ENCODE data around the gene GDNF. TPM values are rescaled to one million over a fixed set of nuclear protein-coding genes. Genes with fewer than 3 reads are reported as not detected.
"Not testable (repeated sequence)": the region's sequence is repeated elsewhere in the genome, so short reads cannot be mapped to it uniquely, and the experiment has no call there.

Gene GDNF
- total RNA-seq, 1 experiment from 2014 or later: not detected

GRCh38 chr5:37869216-37869615 lies 29.4 kb upstream of the GDNF start:
- ChIA-PET CTCF (no interaction called here), POLR2A (no interaction called here)
- Histone ChIP-seq H3K4me3 (ENCODE audit: low read depth in 2 of 2, low read length in 2 of 2) (no peak overlapping the region), H3K4me1 (ENCODE audit: control insufficient read depth, insufficient read depth, low read length) (no peaks in the 10 kb centered on the region), H3K27me3 (ENCODE audit: control insufficient read depth, insufficient read depth, low read length) (peaks cover 6% of the 10 kb centered on the region; the same call in 1 of the 2 replicates), H3K27ac (ENCODE audit: low read length) (no peak overlapping the region), H3K36me3 (ENCODE audit: control insufficient read depth, insufficient read depth, low read length) (no peaks in the 10 kb centered on the region), H3K9me3 (ENCODE audit: control insufficient read depth, insufficient read depth, low read depth, low read length) (no peaks in the 10 kb centered on the region)
- DNase-seq (ENCODE audit: low read depth, low spot score) (no peak), ATAC-seq (no peak)
- TF ChIP-seq REST (IDR thresholded peaks at IDR 0.05; ENCODE audit: insufficient read depth in 1 of 2, low read depth in 2 of 2, low read length in 1 of 2) (no peak), POLR2AphosphoS5 (IDR thresholded peaks at IDR 0.05; ENCODE audit: low read depth, low read length) (no peak), SIN3A (IDR thresholded peaks at IDR 0.05; ENCODE audit: borderline replicate concordance, insufficient read depth, low read depth, low read length) (no peak), TCF7L2 (IDR thresholded peaks at IDR 0.05; ENCODE audit: low read depth, low read length) (no peak), CTCF (IDR thresholded peaks at IDR 0.05) (no peak)
- in situ Hi-C loops (cut with HindIII; ENCODE audit: low pct_unique_long_range_greater_than_20kb, low sequenced_read_pairs): no loop called here
- BruUV-seq (replicated peaks): no TSS peak
- intact Hi-C loops (cut with micrococcal nuclease; ENCODE audit: unreplicated experiment): no loop called here

DNA sequence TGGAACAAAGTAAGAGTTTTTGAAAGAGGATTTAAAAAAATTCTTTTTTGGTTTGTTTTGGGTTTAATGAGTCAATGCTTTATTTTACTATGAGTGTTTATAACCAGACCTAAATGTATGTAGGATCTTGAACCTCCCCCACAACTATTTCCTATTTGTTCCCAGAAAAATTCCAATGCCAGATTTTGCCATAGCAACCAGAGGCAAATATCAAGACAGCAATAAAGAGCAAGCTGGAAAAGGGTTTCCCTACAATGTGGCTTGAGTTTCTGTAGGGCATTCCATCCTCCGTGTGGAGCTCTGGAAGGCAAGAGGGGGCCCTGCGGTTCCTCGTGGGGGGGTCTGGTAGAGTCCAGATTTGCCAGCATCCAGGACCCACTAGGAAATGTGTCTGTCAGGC lies 27.8 kb upstream of the GDNF start:
- in situ Hi-C loops (cut with HindIII; ENCODE audit: low pct_unique_long_range_greater_than_20kb, low sequenced_read_pairs): no loop called here
- Histone ChIP-seq H3K27me3 (ENCODE audit: control insufficient read depth, insufficient read depth, low read length) (peaks cover 6% of the 10 kb centered on the region; the same call in 1 of the 2 replicates), H3K27ac (ENCODE audit: low read length) (no peak overlapping the region), H3K36me3 (ENCODE audit: control insufficient read depth, insufficient read depth, low read length) (no peaks in the 10 kb centered on the region), H3K9me3 (ENCODE audit: control insufficient read depth, insufficient read depth, low read depth, low read length) (no peaks in the 10 kb centered on the region), H3K4me1 (ENCODE audit: control insufficient read depth, insufficient read depth, low read length) (no peaks in the 10 kb centered on the region), H3K4me3 (ENCODE audit: low read depth in 2 of 2, low read length in 2 of 2) (no peak overlapping the region)
- BruUV-seq (replicated peaks): no TSS peak
- CTCF ChIA-PET: no interaction called here
- intact Hi-C loops (cut with micrococcal nuclease; ENCODE audit: unreplicated experiment): no loop called here
- POLR2A ChIA-PET: no interaction called here
- DNase-seq (ENCODE audit: low read depth, low spot score) (no peak), ATAC-seq (no peak)
- TF ChIP-seq TCF7L2 (IDR thresholded peaks at IDR 0.05; ENCODE audit: low read depth, low read length): no peak
- no peak for TF ChIP-seq SIN3A (IDR thresholded peaks at IDR 0.05; ENCODE audit: borderline replicate concordance, insufficient read depth, low read depth, low read length)

DNA sequence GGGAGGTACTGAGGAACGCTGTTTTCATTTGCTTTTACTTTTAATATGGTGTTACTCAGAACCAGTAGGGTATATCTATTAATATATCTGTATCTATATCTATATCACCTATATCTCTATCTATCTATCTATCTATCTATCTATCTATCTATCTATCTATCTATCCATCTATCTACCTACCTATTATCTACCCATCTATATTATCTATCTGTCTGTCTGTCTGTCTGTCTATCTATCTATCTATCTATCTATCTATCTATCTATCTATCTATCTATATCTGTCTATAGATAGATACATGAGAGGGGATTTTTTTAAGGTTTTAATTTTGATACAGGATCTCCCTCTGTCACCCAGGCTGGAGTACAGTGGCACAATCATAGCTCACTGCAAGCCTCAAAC lies 23.1 kb upstream of the GDNF start:
- CTCF ChIA-PET; POLR2A ChIA-PET; BruUV-seq (replicated peaks); H3K4me3 ChIP-seq (ENCODE audit: low read depth in 2 of 2, low read length in 2 of 2); in situ Hi-C loops (cut with HindIII; ENCODE audit: low pct_unique_long_range_greater_than_20kb, low sequenced_read_pairs); H3K36me3 ChIP-seq (ENCODE audit: control insufficient read depth, insufficient read depth, low read length); H3K4me1 ChIP-seq (ENCODE audit: control insufficient read depth, insufficient read depth, low read length); DNase-seq (ENCODE audit: low read depth, low spot score); H3K27me3 ChIP-seq (ENCODE audit: control insufficient read depth, insufficient read depth, low read length); H3K27ac ChIP-seq (ENCODE audit: low read length); intact Hi-C loops (cut with micrococcal nuclease; ENCODE audit: unreplicated experiment); ATAC-seq; H3K9me3 ChIP-seq (ENCODE audit: control insufficient read depth, insufficient read depth, low read depth, low read length): not testable (repeated sequence)

Data from Panc1 (cell line).